PC-9 (cell line): ENCODE results near the gene PALLD.

Source experiments
- CTCF ChIP-seq: fragments of 200-600 bp; sonication (generic); conservative IDR thresholded peaks from 2 replicates; pipeline ENCODE4 v1.6.1; 2017; ENCODE audit warnings: mixed run types, antibody characterized with exemption, mild to moderate bottlenecking, moderate library complexity
- EZH2 ChIP-seq: fragments of 200-600 bp; sonication (generic); IDR thresholded peaks from 2 replicates; pipeline ENCODE4 v1.8.0; 2017; ENCODE audit warnings: antibody characterized with exemption, low read depth

- TF ChIP-seq CTCF: no peak
- no peak for TF ChIP-seq EZH2
These were observed 379.3 kb downstream of the PALLD start for GRCh38 chr4:168876106-168876505.
